Ishikawa (cell line): Measurements from ENCODE around the gene ARHGAP26.

Source experiments
- CEBPB ChIP-seq: IDR thresholded peaks from 2 replicates; pipeline ENCODE4 v1.6.1; 2012
- CREB1 ChIP-seq: IDR thresholded peaks from 2 replicates; pipeline ENCODE4 v1.6.1; 2012; ENCODE audit warnings: low read depth
- EGR1 ChIP-seq: IDR thresholded peaks from 2 replicates; pipeline ENCODE4 v1.6.1; 2012
- EP300 ChIP-seq: IDR thresholded peaks from 2 replicates; pipeline ENCODE4 v1.6.1; 2012; ENCODE audit warnings: borderline replicate concordance
- FOXM1 ChIP-seq: IDR thresholded peaks from 2 replicates; pipeline ENCODE4 v1.6.1; 2012; ENCODE audit warnings: low read depth, borderline replicate concordance
- MAX ChIP-seq: IDR thresholded peaks from 2 replicates; pipeline ENCODE4 v1.6.1; 2012
- NFIC ChIP-seq: IDR thresholded peaks from 2 replicates; pipeline ENCODE4 v1.6.1; 2012
- RAD21 ChIP-seq: IDR thresholded peaks from 2 replicates; pipeline ENCODE4 v1.6.1; 2012; ENCODE audit warnings: low read depth
- REST ChIP-seq: IDR thresholded peaks from 2 replicates; pipeline ENCODE4 v1.6.1; 2012; ENCODE audit warnings: low read depth, mild to moderate bottlenecking
- TAF1 ChIP-seq: IDR thresholded peaks from 2 replicates; pipeline ENCODE4 v1.6.1; 2012; ENCODE audit warnings: low read depth, mild to moderate bottlenecking
- TCF12 ChIP-seq: IDR thresholded peaks from 2 replicates; pipeline ENCODE4 v1.6.1; 2012; ENCODE audit warnings: low read depth
- TEAD4 ChIP-seq: IDR thresholded peaks from 2 replicates; pipeline ENCODE4 v1.6.1; 2012
- YY1 ChIP-seq: IDR thresholded peaks from 2 replicates; pipeline ENCODE4 v1.6.1; 2012; ENCODE audit warnings: low read depth
- ZBTB7A ChIP-seq: IDR thresholded peaks from 2 replicates; pipeline ENCODE4 v1.6.1; 2012; ENCODE audit warnings: low read depth
- TF ChIP-seq, protein P1 (sequence below): IDR thresholded peaks from 2 replicates; pipeline ENCODE4 v1.6.1; 2012

Gene ARHGAP26

GRCh38 chr5:143024228-143024920 lies 254.2 kb downstream of the ARHGAP26 start:
- TF ChIP-seq RAD21 (no peak), ZBTB7A (no peak), MAX (no peak), REST (no peak), TEAD4 (no peak), FOXM1 (no peak), CEBPB (no peak), NFIC (no peak), EGR1 (no peak), TCF12 (no peak), TAF1 (no peak), CREB1 (no peak), YY1 (no peak), EP300 (no peak)
- TF ChIP-seq, protein P1, sequence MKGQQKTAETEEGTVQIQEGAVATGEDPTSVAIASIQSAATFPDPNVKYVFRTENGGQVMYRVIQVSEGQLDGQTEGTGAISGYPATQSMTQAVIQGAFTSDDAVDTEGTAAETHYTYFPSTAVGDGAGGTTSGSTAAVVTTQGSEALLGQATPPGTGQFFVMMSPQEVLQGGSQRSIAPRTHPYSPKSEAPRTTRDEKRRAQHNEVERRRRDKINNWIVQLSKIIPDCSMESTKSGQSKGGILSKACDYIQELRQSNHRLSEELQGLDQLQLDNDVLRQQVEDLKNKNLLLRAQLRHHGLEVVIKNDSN: no peak

DNA sequence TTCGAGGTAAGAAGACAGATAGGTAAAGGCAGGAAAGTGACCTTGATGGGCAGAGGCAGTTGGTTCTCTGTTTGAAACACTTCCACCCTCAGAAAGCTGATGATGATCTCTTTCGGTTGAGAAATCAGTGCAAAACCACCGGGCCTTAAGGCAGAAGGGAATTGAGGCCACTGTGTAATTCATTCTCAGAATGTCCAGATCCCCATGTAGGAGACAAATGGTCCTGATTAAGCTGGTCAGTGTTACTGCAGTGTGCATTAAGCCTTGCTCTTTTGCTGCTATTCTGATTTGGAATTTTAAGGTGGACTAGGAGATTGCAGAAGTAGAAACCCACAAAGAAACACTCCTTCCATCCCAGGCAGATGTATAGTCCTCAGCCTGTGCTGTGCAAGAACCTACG lies 255.2 kb downstream of the ARHGAP26 start:
- TF ChIP-seq CREB1 (no peak), EGR1 (no peak), CEBPB (no peak), ZBTB7A (no peak), YY1 (no peak), MAX (no peak), NFIC (no peak), RAD21 (no peak), TAF1 (no peak)

DNA sequence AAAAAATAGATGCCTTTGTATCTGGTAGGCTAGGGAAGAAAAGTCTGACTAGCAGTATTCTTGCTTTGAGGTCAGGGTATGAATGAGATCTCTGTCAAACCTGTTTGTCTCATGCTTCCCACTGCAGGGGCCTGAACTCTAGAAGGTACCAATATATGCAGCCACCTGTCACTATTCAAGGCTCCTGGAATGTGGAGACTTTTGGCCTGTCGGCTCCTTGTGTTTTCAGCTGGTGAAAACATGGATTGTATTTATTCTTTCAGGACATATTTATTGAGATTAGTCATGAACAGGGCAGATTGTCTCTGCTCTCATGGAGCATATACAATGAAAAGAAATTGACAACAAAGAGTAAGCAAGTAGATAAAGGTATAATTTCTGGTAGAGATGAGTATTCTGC lies 255.8 kb downstream of the ARHGAP26 start:
- TF ChIP-seq ZBTB7A (no peak), NFIC (no peak), CEBPB (no peak), TEAD4 (no peak), YY1 (no peak), REST (no peak), MAX (no peak), FOXM1 (no peak), TAF1 (no peak), CREB1 (no peak), EP300 (no peak)

- no peak for TF ChIP-seq NFIC
- TF ChIP-seq EP300: no peak
- no peak for TF ChIP-seq RAD21
- TF ChIP-seq REST: no peak
- TF ChIP-seq FOXM1: no peak
- no peak for TF ChIP-seq TEAD4
- no peak for TF ChIP-seq CREB1
- TF ChIP-seq TCF12: no peak
- TF ChIP-seq, protein P1: no peak
- TF ChIP-seq EGR1: no peak
- no peak for TF ChIP-seq TAF1
- no peak for TF ChIP-seq ZBTB7A
- TF ChIP-seq YY1: no peak
- TF ChIP-seq MAX: no peak
- no peak for TF ChIP-seq CEBPB
These were observed 256.2 kb downstream of the ARHGAP26 start for GRCh38 chr5:143026380-143026779.
